Ishikawa (cell line): ENCODE data around the gene ENG.

Experiments
- CEBPB ChIP-seq: IDR thresholded peaks from 2 replicates; pipeline ENCODE4 v1.6.1; 2012
- CREB1 ChIP-seq: IDR thresholded peaks from 2 replicates; pipeline ENCODE4 v1.6.1; 2012; ENCODE audit warnings: low read depth
- EGR1 ChIP-seq: IDR thresholded peaks from 2 replicates; pipeline ENCODE4 v1.6.1; 2012
- EP300 ChIP-seq: IDR thresholded peaks from 2 replicates; pipeline ENCODE4 v1.6.1; 2012; ENCODE audit warnings: borderline replicate concordance
- FOXM1 ChIP-seq: IDR thresholded peaks from 2 replicates; pipeline ENCODE4 v1.6.1; 2012; ENCODE audit warnings: low read depth, borderline replicate concordance
- MAX ChIP-seq: IDR thresholded peaks from 2 replicates; pipeline ENCODE4 v1.6.1; 2012
- NFIC ChIP-seq: IDR thresholded peaks from 2 replicates; pipeline ENCODE4 v1.6.1; 2012
- REST ChIP-seq: IDR thresholded peaks from 2 replicates; pipeline ENCODE4 v1.6.1; 2012; ENCODE audit warnings: low read depth, mild to moderate bottlenecking
- TAF1 ChIP-seq: IDR thresholded peaks from 2 replicates; pipeline ENCODE4 v1.6.1; 2012; ENCODE audit warnings: low read depth, mild to moderate bottlenecking
- TCF12 ChIP-seq: IDR thresholded peaks from 2 replicates; pipeline ENCODE4 v1.6.1; 2012; ENCODE audit warnings: low read depth
- TEAD4 ChIP-seq: IDR thresholded peaks from 2 replicates; pipeline ENCODE4 v1.6.1; 2012
- USF1 ChIP-seq: IDR thresholded peaks from 2 replicates; pipeline ENCODE4 v1.6.1; 2012
- YY1 ChIP-seq: IDR thresholded peaks from 2 replicates; pipeline ENCODE4 v1.6.1; 2012; ENCODE audit warnings: low read depth

GRCh38 chr9:127817881-127818434 is 36.5 kb downstream of the ENG start:
- no peak for TF ChIP-seq FOXM1
- no peak for TF ChIP-seq TAF1
- no peak for TF ChIP-seq NFIC
- TF ChIP-seq REST, result no peak
- no peak for TF ChIP-seq EP300
- no peak for TF ChIP-seq EGR1
- TF ChIP-seq CREB1, result no peak
- TF ChIP-seq TCF12, result no peak
- no peak for TF ChIP-seq MAX
- TF ChIP-seq CEBPB, result no peak
- no peak for TF ChIP-seq USF1
- no peak for TF ChIP-seq YY1
- TF ChIP-seq TEAD4, result no peak
